Fibroblast of lung (primary cell): ENCODE results near the gene F2R.

Source experiments
- CTCF ChIP-seq, 2 donors: IDR thresholded peaks in 1 of 2; conservative IDR thresholded peaks in 1 of 2; 1 replicate in 1 of 2; 2 replicates in 1 of 2; pipeline ENCODE4 v1.5.1; 2011 to 2012; ENCODE audit warnings: low read length in 2 of 2, control low read depth in 1 of 2, inconsistent platforms in 1 of 2, low read depth in 1 of 2, mild to moderate bottlenecking in 1 of 2
- EZH2 ChIP-seq: IDR thresholded peaks from 2 replicates; pipeline ENCODE4 v1.5.1; 2012; ENCODE audit warnings: low read length, control low read depth, mild to moderate bottlenecking; ENCODE audit errors: missing control alignments

DNA sequence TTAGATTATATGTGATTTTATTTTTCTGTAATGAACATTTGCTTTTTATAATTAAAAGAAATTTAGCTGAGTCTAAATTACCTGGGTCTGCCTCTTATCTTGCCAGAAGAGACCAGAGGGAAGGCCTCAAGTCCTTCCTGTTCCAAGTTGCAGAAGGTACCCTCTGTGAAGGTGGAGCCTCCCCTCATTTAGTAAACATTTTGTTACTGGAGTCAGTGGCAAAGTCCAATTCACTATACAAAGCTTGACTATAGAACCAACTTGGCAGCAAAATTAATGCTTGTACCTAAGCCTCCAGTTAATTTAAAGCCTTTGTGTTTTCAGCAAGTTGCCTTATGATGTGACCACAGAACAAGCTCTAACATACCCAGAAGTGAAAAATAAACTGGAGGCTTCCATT is 42.8 kb upstream of the F2R start:
- no peak for TF ChIP-seq CTCF (conservative IDR thresholded peaks at IDR 0.05 in 1 of 2, IDR thresholded peaks at IDR 0.05 in 1 of 2; ENCODE audit: low read depth in 1 of 2, low read length in 2 of 2)
- TF ChIP-seq EZH2: no peak
